Measurements from ENCODE around the gene CDX2. TPM values are rescaled to one million over a fixed set of nuclear protein-coding genes. Genes with fewer than 3 reads are reported as not detected.

The CDX2 gene
- total RNA-seq, 1 experiment from 2014 or later = not detected

DNA sequence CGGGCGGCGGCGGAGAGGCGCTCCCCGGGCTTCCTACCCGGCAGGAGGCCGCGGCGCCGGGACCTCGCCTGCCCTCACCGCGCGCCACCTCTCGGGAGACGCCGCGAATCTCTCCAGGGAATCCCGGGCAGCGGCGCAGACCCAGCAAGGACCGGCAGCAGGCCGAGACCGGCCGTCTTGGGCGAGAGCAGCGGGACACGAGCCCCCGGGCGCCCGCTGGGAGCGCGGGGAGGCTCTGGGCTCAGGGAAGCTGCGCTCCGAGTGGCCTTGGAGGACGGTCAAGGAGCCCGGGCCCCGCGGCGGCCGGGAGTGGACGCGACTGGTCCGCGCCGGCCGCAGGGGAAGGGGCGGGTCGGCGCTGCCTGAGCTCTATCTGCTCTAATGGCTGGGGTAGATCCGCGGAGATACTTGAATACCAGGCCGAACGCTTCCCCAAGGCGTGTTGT, 14.7 kb downstream of the CDX2 start:
- CTCF ChIA-PET = interaction anchor here (1.1 to 2.0 kb wide), 5 partner anchors 84 to 592 kb away, joined by 4 to 22 read pairs (median 18); no protein-coding TSS in a partner anchor
- Histone ChIP-seq H3K27me3 (replicated peaks; ENCODE audit: insufficient read depth, low read depth, low read length, poor library complexity) (peaks cover 77% of the 10 kb centered on the region), H3K4me1 (ENCODE audit: insufficient read depth, low read length, poor library complexity, severe bottlenecking) (no peaks in the 10 kb centered on the region), H3K4me3 (ENCODE audit: low read depth, low read length, poor library complexity, severe bottlenecking) (peak overlapping the region; percentile 46), H3K9me3 (ENCODE audit: low read depth, low read length, poor library complexity, severe bottlenecking) (no peaks in the 10 kb centered on the region), H3K27ac (ENCODE audit: low read depth, low read length, poor library complexity, severe bottlenecking) (no peak overlapping the region), H3K36me3 (ENCODE audit: insufficient read depth, low read length, poor library complexity, severe bottlenecking) (no peaks in the 10 kb centered on the region)
- POLR2A ChIA-PET (ENCODE audit: low non-redundant PET) = interaction anchor here (0.6 kb wide), 1 partner anchor 1570 kb away, joined by 3 read pairs; no protein-coding TSS in a partner anchor
- intact Hi-C loops (cut with micrococcal nuclease; ENCODE audit: unreplicated experiment) = loop anchor here (5.0 to 10.0 kb wide), 2 partner anchors 87 to 580 kb away; no protein-coding TSS in a partner anchor
- no peak for DNase-seq (ENCODE audit: low spot score)
- peak; percentile 69 for TF ChIP-seq EZH2 (IDR thresholded peaks at IDR 0.05; ENCODE audit: borderline replicate concordance, low read depth, low read length, poor library complexity, severe bottlenecking)
- TF ChIP-seq, protein P1, sequence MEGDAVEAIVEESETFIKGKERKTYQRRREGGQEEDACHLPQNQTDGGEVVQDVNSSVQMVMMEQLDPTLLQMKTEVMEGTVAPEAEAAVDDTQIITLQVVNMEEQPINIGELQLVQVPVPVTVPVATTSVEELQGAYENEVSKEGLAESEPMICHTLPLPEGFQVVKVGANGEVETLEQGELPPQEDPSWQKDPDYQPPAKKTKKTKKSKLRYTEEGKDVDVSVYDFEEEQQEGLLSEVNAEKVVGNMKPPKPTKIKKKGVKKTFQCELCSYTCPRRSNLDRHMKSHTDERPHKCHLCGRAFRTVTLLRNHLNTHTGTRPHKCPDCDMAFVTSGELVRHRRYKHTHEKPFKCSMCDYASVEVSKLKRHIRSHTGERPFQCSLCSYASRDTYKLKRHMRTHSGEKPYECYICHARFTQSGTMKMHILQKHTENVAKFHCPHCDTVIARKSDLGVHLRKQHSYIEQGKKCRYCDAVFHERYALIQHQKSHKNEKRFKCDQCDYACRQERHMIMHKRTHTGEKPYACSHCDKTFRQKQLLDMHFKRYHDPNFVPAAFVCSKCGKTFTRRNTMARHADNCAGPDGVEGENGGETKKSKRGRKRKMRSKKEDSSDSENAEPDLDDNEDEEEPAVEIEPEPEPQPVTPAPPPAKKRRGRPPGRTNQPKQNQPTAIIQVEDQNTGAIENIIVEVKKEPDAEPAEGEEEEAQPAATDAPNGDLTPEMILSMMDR (conservative IDR thresholded peaks at IDR 0.05; ENCODE audit: low read depth, low read length) = no peak
- no TSS peak for BruUV-seq (replicated peaks)

DNA sequence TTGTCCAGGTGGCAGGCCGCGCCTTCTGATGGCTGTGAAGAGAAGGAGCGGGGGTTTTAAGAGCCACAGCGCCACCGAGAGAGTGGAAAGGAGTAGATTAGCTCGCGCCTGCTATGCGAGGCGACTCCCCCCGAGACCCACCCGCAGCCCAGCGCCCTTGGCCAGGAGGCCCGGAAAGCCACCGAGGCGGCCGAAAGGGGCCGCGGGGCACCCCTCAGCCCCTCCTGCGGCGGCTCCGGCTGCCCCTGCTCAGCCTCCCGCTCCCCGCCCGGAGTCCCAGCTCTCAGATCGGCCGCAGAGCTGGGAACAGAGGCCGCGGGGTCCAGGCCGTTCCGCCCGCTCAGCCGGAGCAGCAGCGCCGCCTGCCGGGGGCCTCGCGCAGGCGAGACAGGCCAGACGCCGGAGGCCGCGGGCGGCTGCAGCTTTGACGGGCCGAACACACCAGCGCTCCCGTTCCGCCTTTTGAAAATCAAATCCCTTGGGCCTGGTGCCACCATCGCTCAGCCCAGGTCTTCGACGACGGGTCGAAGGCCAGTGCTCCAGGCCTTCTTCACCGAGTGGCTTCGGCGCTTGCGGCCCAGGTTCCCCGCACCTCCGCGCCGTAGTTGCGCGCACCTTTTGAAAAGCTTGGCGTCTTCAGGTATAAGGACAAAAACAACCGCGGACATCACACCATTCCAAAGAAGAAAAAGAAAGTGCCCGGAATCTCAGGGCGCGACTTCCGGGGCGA, 15.3 kb downstream of the CDX2 start:
- POLR2A ChIA-PET (ENCODE audit: low non-redundant PET) = interaction anchor here (0.6 kb wide), 1 partner anchor 1571 kb away, joined by 3 read pairs; no protein-coding TSS in a partner anchor

More for the DNA sequence above, 15.3 kb downstream of the CDX2 start:
- no TSS peak for BruUV-seq (replicated peaks)
- Histone ChIP-seq H3K27ac (ENCODE audit: low read depth, low read length, poor library complexity, severe bottlenecking) (no peak overlapping the region), H3K27me3 (replicated peaks; ENCODE audit: insufficient read depth, low read depth, low read length, poor library complexity) (peaks cover 71% of the 10 kb centered on the region), H3K4me1 (ENCODE audit: insufficient read depth, low read length, poor library complexity, severe bottlenecking) (no peaks in the 10 kb centered on the region), H3K36me3 (ENCODE audit: insufficient read depth, low read length, poor library complexity, severe bottlenecking) (no peaks in the 10 kb centered on the region), H3K4me3 (ENCODE audit: low read depth, low read length, poor library complexity, severe bottlenecking) (peak overlapping the region; percentile 46), H3K9me3 (ENCODE audit: low read depth, low read length, poor library complexity, severe bottlenecking) (no peaks in the 10 kb centered on the region)
- peak; percentile 85 for DNase-seq (ENCODE audit: low spot score)
- TF ChIP-seq EZH2 (IDR thresholded peaks at IDR 0.05; ENCODE audit: borderline replicate concordance, low read depth, low read length, poor library complexity, severe bottlenecking) = peak; percentile 90
- TF ChIP-seq, protein P1 (conservative IDR thresholded peaks at IDR 0.05; ENCODE audit: low read depth, low read length) = peak; percentile 73
- CTCF ChIA-PET = interaction anchor here (0.6 to 2.0 kb wide), 10 partner anchors 13 to 959 kb away, joined by 3 to 22 read pairs (median 4); no protein-coding TSS in a partner anchor
- intact Hi-C loops (cut with micrococcal nuclease; ENCODE audit: unreplicated experiment) = loop anchor here (2.0 to 10.0 kb wide), 3 partner anchors 87 to 579 kb away; no protein-coding TSS in a partner anchor

All from A673 (cell line).